Endothelial cell of umbilical vein (primary cell): ENCODE measurements around the gene PCARE. TPM values are rescaled to one million over a fixed set of nuclear protein-coding genes. Genes with fewer than 3 reads are reported as not detected.

Experiments used
- BruUV-seq: library from RNA; stranded (reverse); fragments of 400-500 nt; replicated peaks from 2 replicates; lab custom pipeline; 2021; lab: Mats Ljungman, UMichigan
- CTCF ChIA-PET: fragments of 300-600, 350-600 bp; sonication (Branson Sonifier 250); formaldehyde crosslinking; loops from one replicate; lab custom pipeline; 2021; ENCODE audit warnings: antibody characterized with exemption, inconsistent platforms; lab: Charles Lee
- POLR2A ChIA-PET: fragments of 300-600, 350-600 bp; sonication (Branson Sonifier 250); formaldehyde crosslinking; loops from one replicate; lab custom pipeline; 2021; ENCODE audit warnings: antibody characterized with exemption, inconsistent platforms; lab: Charles Lee
- DNase-seq: peaks from one replicate; pipeline ENCODE4 v3.0.0-alpha.2; 2011; ENCODE audit warnings: low read depth, low spot score
- FAIRE-seq: peaks from 2 replicates; lab custom pipeline; 2011; peaks lifted over from hg19 to GRCh38; lab: Jason Lieb, UNC
- H2AFZ ChIP-seq: 2 replicates; pipeline ENCODE4 v1.6.0; 2012; ENCODE audit warnings: low read depth, low read length, control low read depth, inconsistent platforms
- H3K27ac ChIP-seq: 2 replicates; pipeline ENCODE4 v1.5.1; 2011; ENCODE audit warnings: low read depth, mild to moderate bottlenecking, control low read depth, low read length, moderate library complexity; ENCODE audit not compliant: insufficient read depth
- H3K27me3 ChIP-seq, 2 experiments: 2 replicates each; pipeline versions ENCODE4 v1.6.0 to v1.6.1; 2011; ENCODE audit warnings: low read length in 2 of 2, mixed read lengths in 1 of 2; ENCODE audit not compliant: control insufficient read depth in 2 of 2, insufficient read depth in 2 of 2
- H3K36me3 ChIP-seq, 2 experiments: 2 replicates in 1 of 2; 3 replicates in 1 of 2; pipeline ENCODE4 v1.5.1; 2011; ENCODE audit warnings: low read length in 2 of 2, mild to moderate bottlenecking in 1 of 2, moderate library complexity in 1 of 2; ENCODE audit not compliant: control insufficient read depth in 2 of 2, insufficient read depth in 2 of 2; ENCODE audit errors: extremely low read depth in 1 of 2
- H3K4me1 ChIP-seq: 3 replicates; pipeline ENCODE4 v1.5.1; 2011; ENCODE audit warnings: mild to moderate bottlenecking, low read length; ENCODE audit not compliant: control insufficient read depth, insufficient read depth; ENCODE audit errors: extremely low read depth
- H3K4me2 ChIP-seq: 2 replicates; pipeline ENCODE4 v1.6.1; 2011; ENCODE audit warnings: low read length, control low read depth, mixed read lengths; ENCODE audit not compliant: insufficient read depth
- H3K4me3 ChIP-seq, 3 experiments: fragments of 200-600 bp in 1 of 3; sonication (generic), shearing (Covaris generic) in 1 of 3; replicated peaks in 1 of 3; 2 replicates each; pipeline ENCODE4 v1.5.1; 2011 to 2016; ENCODE audit warnings: control low read depth in 3 of 3, low read length in 3 of 3, mild to moderate bottlenecking in 2 of 3, inconsistent platforms in 1 of 3, low read depth in 1 of 3, moderate library complexity in 1 of 3; ENCODE audit not compliant: insufficient read depth in 1 of 3
- H3K79me2 ChIP-seq: 2 replicates; pipeline ENCODE4 v1.6.0; 2012; ENCODE audit warnings: low read length, inconsistent platforms; ENCODE audit not compliant: control insufficient read depth, insufficient read depth
- H3K9ac ChIP-seq: replicated peaks from 2 replicates; pipeline ENCODE3; 2011; ENCODE audit warnings: low read length, control low read depth; ENCODE audit not compliant: insufficient read depth; ENCODE audit errors: extremely low read depth
- H3K9me1 ChIP-seq: replicated peaks from 3 replicates; pipeline ENCODE4 v1.6.0; 2011; ENCODE audit warnings: mild to moderate bottlenecking, low read length; ENCODE audit not compliant: control insufficient read depth, insufficient read depth; ENCODE audit errors: extremely low read depth
- H3K9me3 ChIP-seq: replicated peaks from 2 replicates; pipeline ENCODE4 v1.5.1; 2012; ENCODE audit warnings: low read length, inconsistent platforms; ENCODE audit not compliant: control insufficient read depth, insufficient read depth
- H4K20me1 ChIP-seq: replicated peaks from 2 replicates; pipeline ENCODE3; 2011; ENCODE audit warnings: mild to moderate bottlenecking, low read length; ENCODE audit not compliant: control insufficient read depth, insufficient read depth; ENCODE audit errors: extremely low read depth
- EZH2 ChIP-seq: IDR thresholded peaks from 2 replicates; pipeline ENCODE4 v1.6.1; 2012; ENCODE audit warnings: borderline replicate concordance, low read depth, mild to moderate bottlenecking, moderate library complexity, low read length, inconsistent platforms; ENCODE audit not compliant: severe bottlenecking
- FOS ChIP-seq: IDR thresholded peaks from 2 replicates; pipeline ENCODE4 v1.6.1; 2011; ENCODE audit warnings: mild to moderate bottlenecking, low read length, moderate library complexity, borderline replicate concordance; ENCODE audit not compliant: insufficient read depth
- GATA2 ChIP-seq: IDR thresholded peaks from 2 replicates; pipeline ENCODE4 v1.7.0; 2011; ENCODE audit warnings: low read depth, mild to moderate bottlenecking, moderate library complexity, mixed read lengths, low read length; ENCODE audit not compliant: insufficient read length, insufficient read depth
- JUN ChIP-seq: IDR thresholded peaks from 2 replicates; pipeline ENCODE4 v1.6.1; 2011; ENCODE audit warnings: borderline replicate concordance, low read depth; ENCODE audit not compliant: insufficient read length, insufficient read depth
- MYC ChIP-seq: IDR thresholded peaks from one replicate; pipeline ENCODE4 v1.6.1; 2011; ENCODE audit warnings: mild to moderate bottlenecking, low read depth, low read length
- POLR2A ChIP-seq: IDR thresholded peaks from 2 replicates; pipeline ENCODE4 v1.6.1; 2012; ENCODE audit warnings: low read depth, mild to moderate bottlenecking, control low read depth, low read length
- POLR2AphosphoS5 ChIP-seq: IDR thresholded peaks from 2 replicates; pipeline ENCODE4 v1.6.1; 2012; ENCODE audit warnings: low read depth, mild to moderate bottlenecking, control low read depth, low read length, moderate library complexity; ENCODE audit not compliant: insufficient read depth
- dilution Hi-C: fragments of 300-500 bp; cut with MboI; formaldehyde crosslinking; loops from one replicate; pipeline ENCODE4 v1.15.0; 2019; ENCODE audit warnings: low sequenced_read_pairs; ENCODE audit not compliant: extremely low pct_ligation_motif_present
- intact Hi-C: fragments of 100-400 bp; cut with micrococcal nuclease; formaldehyde crosslinking; loops from one replicate; pipeline ENCODE4 v1.10.0; 2022
- polyA plus RNA-seq, 4 experiments: library from polyadenylated mRNA; depleted of rRNA in 3 of 4; stranded (reverse) in 3 of 4; unstranded in 1 of 4; fragments of >200 nt; gene quantifications; 2 replicates each; pipeline versions ENCODE4 v1.2.1 to v1.2.3, GENCODE V29; 2011 to 2012; ENCODE audit warnings: missing spikeins in 1 of 4
- total RNA-seq: library from RNA; stranded (reverse); gene quantifications from 2 replicates; pipeline ENCODE4 v1.2.3, GENCODE V29; 2021
- TF ChIP-seq, protein P1 (sequence below): IDR thresholded peaks from 2 replicates; pipeline ENCODE4 v1.6.1; 2011; ENCODE audit not compliant: insufficient read depth, insufficient read length
- TF ChIP-seq, protein P2 (sequence below), 2 donors: IDR thresholded peaks; 1 replicate in 1 of 2; 2 replicates in 1 of 2; pipeline ENCODE4 v1.5.1; 2011; ENCODE audit warnings: low read length in 2 of 2, mild to moderate bottlenecking in 2 of 2, moderate library complexity in 2 of 2, control low read depth in 1 of 2, inconsistent platforms in 1 of 2, low read depth in 1 of 2; ENCODE audit not compliant: insufficient read depth in 1 of 2; ENCODE audit errors: extremely low read depth in 1 of 2

Gene PCARE
- total and polyA plus RNA-seq, 2 donors (not counting 3 experiments of a cell fraction or from before 2014, with no cell fraction given) = not detected

DNA sequence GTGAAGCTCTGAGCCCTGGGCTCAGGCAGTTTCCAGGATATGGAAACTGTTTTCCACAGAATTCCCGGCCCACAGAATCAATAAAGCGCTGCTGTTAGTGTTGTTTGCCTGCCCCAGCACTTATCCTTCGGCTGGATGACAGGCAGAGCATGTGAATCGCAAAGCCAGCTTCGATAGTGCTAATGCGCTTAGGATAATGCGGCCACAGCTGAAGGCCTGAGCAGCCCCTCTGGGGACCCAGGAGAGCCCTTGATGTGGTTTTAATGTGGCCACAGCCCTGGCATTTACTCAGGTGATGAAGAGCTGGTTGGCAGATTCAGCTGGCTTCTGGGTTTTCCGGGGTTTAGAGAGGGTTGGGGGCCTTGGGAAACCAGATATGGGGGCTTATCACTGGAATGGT, 23.7 kb downstream of the PCARE start:
- CTCF ChIA-PET = interaction anchor here (1.5 kb wide), 1 partner anchor 13 kb away, joined by 3 read pairs; no protein-coding TSS in a partner anchor

More for the DNA sequence above, 23.7 kb downstream of the PCARE start:
- no TSS peak for BruUV-seq
- Histone ChIP-seq H3K4me3 (no peak overlapping the region), H2AFZ (no peak overlapping the region), H3K27ac (no peak overlapping the region), H3K27me3 (no peaks in the 10 kb centered on the region), H4K20me1 (no peaks in the 10 kb centered on the region), H3K79me2 (no peaks in the 10 kb centered on the region), H3K4me1 (no peaks in the 10 kb centered on the region), H3K36me3 (no peaks in the 10 kb centered on the region), H3K9me3 (no peaks in the 10 kb centered on the region), H3K9me1 (no peaks in the 10 kb centered on the region), H3K9ac (no peak overlapping the region), H3K4me2 (no peak overlapping the region)
- dilution Hi-C loops (no loop called here), intact Hi-C loops (loop anchor here (5.0 kb wide), 1 partner anchor 147 kb away; no protein-coding TSS in a partner anchor)
- FAIRE-seq (no peak), DNase-seq (no peak)
- POLR2A ChIA-PET = no interaction called here
- TF ChIP-seq GATA2 (no peak), JUN (no peak), EZH2 (no peak), FOS (no peak), POLR2AphosphoS5 (no peak), POLR2A (no peak), MYC (no peak)
- TF ChIP-seq, protein P1, sequence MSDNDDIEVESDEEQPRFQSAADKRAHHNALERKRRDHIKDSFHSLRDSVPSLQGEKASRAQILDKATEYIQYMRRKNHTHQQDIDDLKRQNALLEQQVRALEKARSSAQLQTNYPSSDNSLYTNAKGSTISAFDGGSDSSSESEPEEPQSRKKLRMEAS = no peak
- TF ChIP-seq, protein P2, sequence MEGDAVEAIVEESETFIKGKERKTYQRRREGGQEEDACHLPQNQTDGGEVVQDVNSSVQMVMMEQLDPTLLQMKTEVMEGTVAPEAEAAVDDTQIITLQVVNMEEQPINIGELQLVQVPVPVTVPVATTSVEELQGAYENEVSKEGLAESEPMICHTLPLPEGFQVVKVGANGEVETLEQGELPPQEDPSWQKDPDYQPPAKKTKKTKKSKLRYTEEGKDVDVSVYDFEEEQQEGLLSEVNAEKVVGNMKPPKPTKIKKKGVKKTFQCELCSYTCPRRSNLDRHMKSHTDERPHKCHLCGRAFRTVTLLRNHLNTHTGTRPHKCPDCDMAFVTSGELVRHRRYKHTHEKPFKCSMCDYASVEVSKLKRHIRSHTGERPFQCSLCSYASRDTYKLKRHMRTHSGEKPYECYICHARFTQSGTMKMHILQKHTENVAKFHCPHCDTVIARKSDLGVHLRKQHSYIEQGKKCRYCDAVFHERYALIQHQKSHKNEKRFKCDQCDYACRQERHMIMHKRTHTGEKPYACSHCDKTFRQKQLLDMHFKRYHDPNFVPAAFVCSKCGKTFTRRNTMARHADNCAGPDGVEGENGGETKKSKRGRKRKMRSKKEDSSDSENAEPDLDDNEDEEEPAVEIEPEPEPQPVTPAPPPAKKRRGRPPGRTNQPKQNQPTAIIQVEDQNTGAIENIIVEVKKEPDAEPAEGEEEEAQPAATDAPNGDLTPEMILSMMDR (IDR thresholded peaks at IDR 0.05; ENCODE audit: extremely low read depth in 1 of 2, insufficient read depth in 1 of 2, low read depth in 1 of 2, low read length in 2 of 2) = no peak
